Heart left ventricle (tissue), 16 donors: ENCODE data around the gene HOXB4. TPM values are rescaled to one million over a fixed set of nuclear protein-coding genes. Genes with fewer than 3 reads are reported as not detected.

Experiments used
- ATAC-seq, 4 donors: fragments of 200-7000 bp; cut with Tn5 transposase; one replicate each; pipeline ENCODE4 v1.9.1; 2020 to 2022; ENCODE audit warnings: moderate library complexity in 4 of 4, mild to moderate bottlenecking in 3 of 4, moderate number of reproducible peaks in 1 of 4
- DNase-seq, 5 donors: peaks; one replicate each; pipeline ENCODE4 v3.0.0-alpha.2; 2020
- H3K27ac ChIP-seq, 12 donors: fragments of 200-600 bp; sonication (generic) in 4 of 12; one replicate each; pipeline versions ENCODE4 v1.5.0 to v1.8.0; 2016 to 2022; ENCODE audit warnings: mild to moderate bottlenecking in 2 of 12
- H3K27me3 ChIP-seq, 9 donors: fragments of 200-600 bp; sonication (generic) in 2 of 9; one replicate each; pipeline versions ENCODE4 v1.5.1 to v1.8.0; 2016 to 2022; ENCODE audit warnings: mild to moderate bottlenecking in 3 of 9
- H3K36me3 ChIP-seq, 9 donors: fragments of 200-600 bp; sonication (generic) in 2 of 9; one replicate each; pipeline versions ENCODE4 v1.5.0 to v1.8.0; 2018 to 2022; ENCODE audit warnings: mild to moderate bottlenecking in 2 of 9
- H3K4me1 ChIP-seq, 12 donors: fragments of 200-600 bp; sonication (generic) in 4 of 12; one replicate each; pipeline versions ENCODE4 v1.5.0 to v1.8.0; 2016 to 2022; ENCODE audit warnings: mild to moderate bottlenecking in 3 of 12
- H3K4me3 ChIP-seq, 12 donors: fragments of 200-600 bp; sonication (generic) in 4 of 12; one replicate each; pipeline versions ENCODE4 v1.5.0 to v1.8.0; 2017 to 2022; ENCODE audit warnings: mild to moderate bottlenecking in 9 of 12, moderate library complexity in 4 of 12
- H3K9me3 ChIP-seq, 12 donors: fragments of 200-600 bp; sonication (generic) in 4 of 12; one replicate each; pipeline versions ENCODE4 v1.5.0 to v1.8.0; 2016 to 2022; ENCODE audit warnings: mild to moderate bottlenecking in 1 of 12
- CTCF ChIP-seq, 12 donors: fragments of 200-600 bp; sonication (generic) in 4 of 12; IDR thresholded peaks; one replicate each; pipeline versions ENCODE4 v1.5.0 to v1.8.0; 2018 to 2022; ENCODE audit warnings: antibody characterized with exemption in 12 of 12, mild to moderate bottlenecking in 5 of 12
- POLR2A ChIP-seq, 2 donors: fragments of 450-650 bp; IDR thresholded peaks; one replicate each; pipeline ENCODE4 v1.6.1; 2017; ENCODE audit warnings: antibody characterized with exemption in 2 of 2, mild to moderate bottlenecking in 2 of 2, moderate library complexity in 2 of 2
- WGBS, 4 donors: extraction: QIAGEN DNeasy Blood & Tissue Kit in 2 of 4; methylation state at CpG; one replicate each; pipeline versions ENCODE4 v1.1.5 to v1.1.7; 2013 to 2018; 5-methylcytosine and 5-hydroxymethylcytosine counted together
- intact Hi-C, 10 donors: fragments of 100-400 bp; cut with DNase I; formaldehyde crosslinking; loops; one replicate each; pipeline versions ENCODE4 v1.11.1 to v1.14.2; 2022
- polyA plus RNA-seq, 2 donors: library from polyadenylated mRNA; stranded (reverse); fragments of 200-250 nt; gene quantifications; one replicate each; pipeline ENCODE4 v1.2.3, GENCODE V29; 2013
- total RNA-seq, 9 donors: library from RNA; depleted of rRNA in 2 of 9; stranded (reverse); fragments of >200 nt in 2 of 9; fragmentation: NEBNext Ultra II Directional in 3 of 9; extraction: Animal tissue kit (Norgen Biotek cat#: 25700) in 3 of 9; gene quantifications; one replicate each; pipeline versions ENCODE4 v1.1.0 to v1.2.4, GENCODE V29; 2016 to 2023
- donor health status: ischemic (EF 13 %, LVEDD 7.1; RV severe dilation, severe dysfunction).
- donor health status: healthy with polysubstance abuse.
- donor health status: DM: no; HTN: yes; CAD: no.
- donor health status: DM: no; HTN: no; CAD: no.
- donor health status: ischemic (EF 25% LVEDD 6.9; RV normal size, moderate dysfunction).
- donor health status: ischemic (EF 25% LVEDD 5.7; RV mildly dilated, moderate dysfunction).
- donor health status: healthy.
- donor health status: DM: yes; HTN: yes; CAD: no.
- donor health status: ischemic (EF 35%, LVEDD 5.7; RV mildly dilated, moderate dysfunction).
- donor health status: nonischemic (EF 11% LVEDD 7.7; RV severe dilation, severe dysfunction).
- donor health status: DM: yes; HTN: yes; CAD: no.
- donor health status: PGD.
- donor health status: ischemic (EF 29% LVEDD 5.4; RV normal size, mild dysfunction).
- donor health status: nonischemic (EF 23%, LVEDD 6.1; RV moderate dilation, normal function).

HOXB4 gene
- total and polyA plus RNA-seq, 11 donors = 0.27 to 2.8 (median 0.59) TPM; not detected in 1

DNA sequence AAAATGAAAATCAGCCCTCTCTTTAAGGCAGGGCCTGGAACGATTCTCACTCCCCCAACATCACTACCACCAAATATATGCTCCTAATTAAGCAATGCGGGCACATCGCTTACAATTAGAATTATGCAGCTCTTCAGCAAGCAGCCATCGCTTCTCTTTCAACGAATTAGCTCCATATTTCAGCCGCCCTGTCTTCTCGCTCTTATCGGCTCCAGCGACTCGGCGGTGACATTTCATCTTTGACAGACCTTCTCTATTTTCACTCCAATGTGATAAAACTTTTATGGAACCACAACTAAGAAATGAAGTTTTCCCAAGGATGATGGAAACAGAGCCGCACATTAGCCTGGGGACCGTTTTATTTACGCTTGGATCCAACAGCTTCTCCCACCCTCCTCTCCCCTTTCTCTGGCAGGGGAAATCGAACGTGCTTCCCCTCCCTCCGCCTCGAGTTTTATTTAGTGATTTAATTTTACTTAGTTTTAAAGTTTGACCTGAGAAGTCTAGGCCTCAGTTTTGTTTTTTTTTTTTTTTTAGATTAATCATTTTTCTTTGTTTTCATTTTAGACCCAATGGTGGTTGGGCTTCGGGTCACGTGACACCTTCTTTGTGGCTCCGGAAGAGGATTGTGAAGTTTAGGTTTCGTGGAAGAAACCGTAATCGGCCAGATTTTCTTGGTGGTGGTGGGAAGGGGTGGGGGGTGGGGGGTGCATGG lies 30.2 kb downstream of the HOXB4 start:
- Histone ChIP-seq H3K27me3 (peaks cover 0 to 96% (median 57%) of the 10 kb centered on the region in 9 donors), H3K27ac (peak overlapping the region; percentile 18 to 94 (median 76)), H3K4me3 (peak overlapping the region in 8 of 12 donors; percentile 15 to 44 (median 22)), H3K9me3 (no peaks in the 10 kb centered on the region), H3K36me3 (peaks cover 0 to 10% (median 0%) of the 10 kb centered on the region in 9 donors), H3K4me1 (peaks cover 0 to 39% (median 11%) of the 10 kb centered on the region in 12 donors)
- DNase-seq (no peak), ATAC-seq (no peak)
- 24 to 41% (median 32%) methylated on average over 24 of the region's 24 CpGs for WGBS, 4 donors
- TF ChIP-seq CTCF (IDR thresholded peaks at IDR 0.05) (no peak), POLR2A (IDR thresholded peaks at IDR 0.05) (no peak)
- intact Hi-C loops = no loop called here

DNA sequence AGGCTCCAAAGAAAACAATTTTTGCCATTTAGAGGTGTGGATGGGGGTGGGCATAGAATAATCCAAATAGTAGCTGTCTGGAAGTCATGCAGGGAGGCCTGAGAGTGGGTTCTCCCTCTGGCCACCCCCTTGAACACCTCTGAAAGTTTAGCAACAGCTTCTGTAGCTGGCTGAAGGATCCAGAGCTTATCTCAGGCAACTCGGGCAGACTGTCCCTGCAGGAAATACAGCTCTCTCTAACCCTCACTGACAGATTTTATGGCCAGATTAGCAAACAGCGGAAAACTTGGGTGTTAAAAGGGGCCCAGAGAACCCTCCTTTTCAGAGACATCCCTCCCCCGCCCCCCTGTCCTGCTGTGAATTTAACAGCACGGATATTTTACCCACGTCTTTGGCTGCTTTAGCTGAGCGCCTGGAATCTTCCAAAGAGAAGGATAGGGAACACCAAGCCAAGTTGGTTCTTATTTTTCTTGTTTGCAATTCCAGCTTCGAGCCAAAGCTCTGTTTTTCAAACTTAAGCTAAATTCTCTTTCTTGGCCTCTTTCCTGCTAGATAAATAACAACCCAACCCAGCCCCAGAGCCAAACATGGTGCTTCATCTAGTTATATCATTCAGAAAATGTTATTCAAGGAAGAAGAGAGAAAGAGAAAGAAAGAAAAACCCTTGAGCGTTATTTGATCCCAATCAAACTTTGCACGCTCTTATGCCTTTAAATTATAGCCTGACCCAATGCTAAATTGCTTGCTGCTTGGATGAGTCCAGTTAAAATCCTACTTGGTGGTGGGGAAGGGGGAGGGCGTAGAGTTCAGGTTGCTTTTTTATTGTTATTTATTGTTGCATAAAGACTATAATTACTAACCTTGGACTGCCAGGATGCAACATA lies 31.0 kb downstream of the HOXB4 start:
- TF ChIP-seq POLR2A (IDR thresholded peaks at IDR 0.05) = no peak
- no peak for TF ChIP-seq CTCF (IDR thresholded peaks at IDR 0.05)
- H3K36me3 ChIP-seq = peaks cover 0 to 10% (median 0%) of the 10 kb centered on the region in 9 donors
- ATAC-seq = no peak
- WGBS, 4 donors = 27 to 34% (median 33%) methylated on average over 10 of the region's 10 CpGs
- no peak for DNase-seq
- peaks cover 0 to 39% (median 12%) of the 10 kb centered on the region in 12 donors for H3K4me1 ChIP-seq
- H3K9me3 ChIP-seq = no peaks in the 10 kb centered on the region
- intact Hi-C loops = no loop called here
- peak overlapping the region in 8 of 12 donors; percentile 15 to 44 (median 22) for H3K4me3 ChIP-seq
- peaks cover 0 to 97% (median 59%) of the 10 kb centered on the region in 9 donors for H3K27me3 ChIP-seq
- peak overlapping the region; percentile 18 to 94 (median 86) for H3K27ac ChIP-seq

DNA sequence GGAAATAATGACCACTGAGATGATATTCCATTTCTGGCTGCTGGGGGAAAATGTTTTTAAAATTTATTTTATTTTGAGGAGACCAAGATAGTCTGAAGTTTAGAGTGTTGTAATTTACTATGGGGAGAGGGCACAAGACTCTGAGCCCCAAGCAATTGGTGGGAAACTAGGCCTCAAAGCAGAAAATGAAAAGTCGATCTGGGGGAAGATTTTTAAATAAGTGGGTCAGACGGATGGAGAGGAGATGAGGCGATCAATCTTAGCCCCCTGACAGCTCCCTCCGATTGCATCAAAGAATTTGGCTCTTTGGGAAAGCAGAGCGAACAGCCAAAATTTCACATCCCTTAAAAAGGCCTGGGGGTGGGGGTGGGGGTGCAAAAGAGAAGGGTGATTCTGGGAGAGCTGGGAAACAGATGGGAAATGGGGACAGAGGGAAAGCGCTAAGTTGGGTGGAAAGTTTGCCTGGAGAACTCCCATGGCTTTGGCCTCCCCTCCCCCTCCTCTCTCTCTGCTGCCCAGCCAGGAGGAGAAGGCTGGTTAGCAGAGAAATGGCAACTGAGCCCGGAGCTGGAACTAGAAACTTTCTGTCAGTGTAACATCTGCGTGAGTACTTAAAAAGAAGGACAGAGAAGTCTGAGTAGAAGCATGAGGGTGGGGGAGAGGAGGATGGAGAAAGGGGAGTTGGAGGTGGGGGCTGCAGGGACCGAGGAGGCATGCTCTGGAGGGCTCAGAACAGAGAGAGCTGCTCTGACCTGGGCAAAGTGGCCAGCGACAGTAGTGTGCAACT lies 31.8 kb downstream of the HOXB4 start:
- TF ChIP-seq CTCF (IDR thresholded peaks at IDR 0.05) (no peak), POLR2A (IDR thresholded peaks at IDR 0.05) (no peak)
- Histone ChIP-seq H3K36me3 (peaks cover 0 to 6% (median 0%) of the 10 kb centered on the region in 9 donors), H3K4me3 (peak overlapping the region in 7 of 12 donors; percentile 15 to 44 (median 24)), H3K27me3 (peaks cover 0 to 97% (median 63%) of the 10 kb centered on the region in 9 donors), H3K27ac (peak overlapping the region; percentile 1 to 94 (median 86)), H3K4me1 (peaks cover 0 to 39% (median 13%) of the 10 kb centered on the region in 12 donors), H3K9me3 (no peaks in the 10 kb centered on the region)
- ATAC-seq (no peak), DNase-seq (peak in 1 of 5 donors; percentile 62)
- WGBS, 4 donors = 28 to 45% (median 39%) methylated on average over 10 of the region's 10 CpGs
- intact Hi-C loops = no loop called here
